T-cell (primary cell): ENCODE results near the gene RASL10B. TPM values are rescaled to one million over a fixed set of nuclear protein-coding genes. Genes with fewer than 3 reads are reported as not detected.

Source experiments
- ATAC-seq, 4 experiments: fragments of 200-7000 bp in 3 of 4; fragments of 150-1000 bp in 1 of 4; cut with Tn5 transposase; replicated peaks in 1 of 4; 1 replicate in 3 of 4; 2 replicates in 1 of 4; pipeline ENCODE4 v1.10.0; 2021; ENCODE audit warnings: moderate library complexity in 3 of 4, mild to moderate bottlenecking in 2 of 4, moderate number of reproducible peaks in 1 of 4
- CTCF ChIA-PET, 2 donors: fragments of 300-600 bp; sonication (Branson Sonifier 250); formaldehyde crosslinking; loops; one replicate each; lab custom pipeline; 2022; ENCODE audit warnings: antibody characterized with exemption in 2 of 2; lab: Charles Lee
- POLR2A ChIA-PET, 2 donors: fragments of 300-600 bp; sonication (Branson Sonifier 250); formaldehyde crosslinking; loops; one replicate each; lab custom pipeline; 2022; ENCODE audit warnings: antibody characterized with exemption in 2 of 2; lab: Charles Lee
- DNase-seq, 35 experiments: peaks; one replicate each; pipeline versions ENCODE4 v3.0.0 to v3.0.0-alpha.2; 2013 to 2023
- H3K27ac ChIP-seq: one replicate; pipeline ENCODE4 v1.5.1; 2013; ENCODE audit warnings: low read length
- H3K27me3 ChIP-seq, 2 experiments: replicated peaks in 1 of 2; 1 replicate in 1 of 2; 2 replicates in 1 of 2; pipeline versions ENCODE4 v1.6.1 to v1.7.0; 2013; ENCODE audit warnings: low read length in 1 of 2, mixed read lengths in 1 of 2; ENCODE audit not compliant: control insufficient read depth in 2 of 2, insufficient read depth in 2 of 2; ENCODE audit errors: extremely low read depth in 1 of 2
- H3K36me3 ChIP-seq, 2 donors: 1 replicate in 1 of 2; 2 replicates in 1 of 2; pipeline versions ENCODE4 v1.6.1 to v1.7.0; 2013; ENCODE audit warnings: low read length in 1 of 2; ENCODE audit not compliant: control insufficient read depth in 2 of 2, insufficient read depth in 1 of 2; ENCODE audit errors: extremely low read depth in 1 of 2
- H3K4me1 ChIP-seq, 2 experiments: 1 replicate in 1 of 2; 2 replicates in 1 of 2; pipeline versions ENCODE4 v1.6.1 to v1.7.0; 2013; ENCODE audit warnings: low read length in 2 of 2, mixed read lengths in 1 of 2; ENCODE audit not compliant: insufficient read depth in 2 of 2, control insufficient read depth in 1 of 2; ENCODE audit errors: extremely low read depth in 1 of 2
- H3K4me3 ChIP-seq, 2 donors: 1 replicate in 1 of 2; 2 replicates in 1 of 2; pipeline versions ENCODE4 v1.5.1 to v1.7.0; 2013; ENCODE audit warnings: mild to moderate bottlenecking in 2 of 2, low read length in 1 of 2, moderate library complexity in 1 of 2; ENCODE audit not compliant: control insufficient read depth in 1 of 2; ENCODE audit errors: extremely low read depth in 1 of 2
- H3K9me3 ChIP-seq: 2 replicates; pipeline ENCODE4 v1.7.0; 2013
- H3K27ac Mint-ChIP-seq, 2 donors: one replicate each; pipeline ENCODE4 v1.8.0; 2020 to 2021; ENCODE audit warnings: mild to moderate bottlenecking in 2 of 2, mixed read lengths in 2 of 2
- H3K27me3 Mint-ChIP-seq, 2 donors: one replicate each; pipeline ENCODE4 v1.8.0; 2021 to 2022; ENCODE audit warnings: mixed read lengths in 2 of 2
- H3K36me3 Mint-ChIP-seq: one replicate; pipeline ENCODE4 v1.8.0; 2021; ENCODE audit warnings: mixed read lengths
- H3K4me1 Mint-ChIP-seq, 3 donors: one replicate each; pipeline ENCODE4 v1.8.0; 2020 to 2022; ENCODE audit warnings: mixed read lengths in 3 of 3, mild to moderate bottlenecking in 1 of 3
- H3K4me3 Mint-ChIP-seq, 3 donors: one replicate each; pipeline ENCODE4 v1.8.0; 2020 to 2022; ENCODE audit warnings: mild to moderate bottlenecking in 3 of 3, mixed read lengths in 3 of 3, moderate library complexity in 3 of 3
- H3K9me3 Mint-ChIP-seq, 3 donors: one replicate each; pipeline ENCODE4 v1.8.0; 2020 to 2022; ENCODE audit warnings: mixed read lengths in 3 of 3
- WGBS: methylation state at CpG from one replicate; pipeline ENCODE4 v1.1.5; 2013; ENCODE audit warnings: missing lambda C conversion rate; ENCODE audit not compliant: insufficient coverage; 5-methylcytosine and 5-hydroxymethylcytosine counted together
- total RNA-seq, 35 experiments: library from RNA in 6 of 35; stranded (reverse) in 6 of 35; fragments of 120-200 nt in 1 of 35; gene quantifications; one replicate each; pipeline versions ENCODE4 v1.2.1 to v1.2.4 and lab custom pipeline; 2013 to 2026

Gene RASL10B
- total RNA-seq, 5 donors from 2014 or later (not counting 1 experiment from before 2014, with no cell fraction given), result 0.38 to 0.56 (median 0.39) TPM

GRCh38 chr17:35723735-35724134, 7.7 kb upstream of the RASL10B start:
- ATAC-seq (no peak), DNase-seq (no peak)
- Mint-ChIP-seq H3K9me3 (no peaks in the 10 kb centered on the region), H3K27me3 (no peaks in the 10 kb centered on the region), H3K36me3 (peaks cover 57% of the 10 kb centered on the region), H3K27ac (no peak overlapping the region), H3K4me3 (no peak overlapping the region), H3K4me1 (no peaks in the 10 kb centered on the region)
- WGBS, result 100% methylated on average over 2 of the region's 2 CpGs
- ChIA-PET CTCF (interaction anchor here in 1 of 2 donors (1.1 kb wide), 1 partner anchor 10 kb away, joined by 4 read pairs; no protein-coding TSS in a partner anchor), POLR2A (no interaction called here)
- Histone ChIP-seq H3K4me3 (no peak overlapping the region), H3K27ac (no peak overlapping the region), H3K4me1 (no peaks in the 10 kb centered on the region), H3K9me3 (no peaks in the 10 kb centered on the region), H3K36me3 (peaks cover 8 to 57% of the 10 kb centered on the region in 2 donors), H3K27me3 (no peaks in the 10 kb centered on the region)

GRCh38 chr17:35725058-35725457, 6.4 kb upstream of the RASL10B start:
- ChIA-PET POLR2A (no interaction called here), CTCF (no interaction called here)
- WGBS, result 100% methylated on average over 3 of the region's 4 CpGs
- no peaks in the 10 kb centered on the region for H3K27me3 Mint-ChIP-seq
- H3K9me3 Mint-ChIP-seq, result no peaks in the 10 kb centered on the region
- Histone ChIP-seq H3K27me3 (no peaks in the 10 kb centered on the region), H3K4me1 (peaks cover 0 to 3% of the 10 kb centered on the region in 2 experiments), H3K27ac (no peak overlapping the region), H3K4me3 (no peak overlapping the region), H3K36me3 (peaks cover 8 to 50% of the 10 kb centered on the region in 2 donors), H3K9me3 (no peaks in the 10 kb centered on the region)
- no peak overlapping the region for H3K27ac Mint-ChIP-seq
- peaks cover 52% of the 10 kb centered on the region for H3K36me3 Mint-ChIP-seq
- no peak overlapping the region for H3K4me3 Mint-ChIP-seq
- no peak for ATAC-seq
- no peak for DNase-seq
- peaks cover 3 to 9% (median 6%) of the 10 kb centered on the region in 3 donors for H3K4me1 Mint-ChIP-seq

GRCh38 chr17:35725802-35726126, 5.7 kb upstream of the RASL10B start:
- Histone ChIP-seq H3K9me3 (no peaks in the 10 kb centered on the region), H3K27ac (no peak overlapping the region), H3K27me3 (no peaks in the 10 kb centered on the region), H3K4me3 (no peak overlapping the region), H3K36me3 (peaks cover 8 to 48% of the 10 kb centered on the region in 2 donors), H3K4me1 (peaks cover 3 to 10% of the 10 kb centered on the region in 2 experiments)
- no CpG with 5 or more reads among the region's 2 CpGs for WGBS
- Mint-ChIP-seq H3K9me3 (no peaks in the 10 kb centered on the region), H3K27me3 (no peaks in the 10 kb centered on the region), H3K27ac (no peak overlapping the region), H3K4me3 (no peak overlapping the region), H3K4me1 (peaks cover 10 to 16% (median 13%) of the 10 kb centered on the region in 3 donors), H3K36me3 (peaks cover 54% of the 10 kb centered on the region)
- POLR2A ChIA-PET, result interaction anchor here in 1 of 2 donors (0.6 kb wide), 1 partner anchor 923 kb away, joined by 3 read pairs; no protein-coding TSS in a partner anchor
- ATAC-seq (no peak), DNase-seq (no peak)
- CTCF ChIA-PET, result no interaction called here

- Mint-ChIP-seq H3K27me3 (no peaks in the 10 kb centered on the region), H3K4me1 (peaks cover 16 to 22% (median 19%) of the 10 kb centered on the region in 3 donors), H3K9me3 (no peaks in the 10 kb centered on the region), H3K27ac (no peak overlapping the region), H3K36me3 (peaks cover 52% of the 10 kb centered on the region), H3K4me3 (no peak overlapping the region)
- Histone ChIP-seq H3K4me1 (peaks cover 8 to 15% of the 10 kb centered on the region in 2 experiments), H3K4me3 (no peak overlapping the region), H3K36me3 (peaks cover 8 to 44% of the 10 kb centered on the region in 2 donors), H3K9me3 (no peaks in the 10 kb centered on the region), H3K27me3 (no peaks in the 10 kb centered on the region), H3K27ac (no peak overlapping the region)
- CTCF ChIA-PET, result interaction anchor here in 1 of 2 donors (0.6 kb wide), 1 partner anchor 531 kb away, joined by 3 read pairs; no protein-coding TSS in a partner anchor
- 97% methylated on average over 3 of the region's 6 CpGs for WGBS
- POLR2A ChIA-PET, result interaction anchor here (0.6 to 0.7 kb wide), 3 partner anchors 7 to 924 kb away, joined by 3 to 7 read pairs (median 5); no protein-coding TSS in a partner anchor
- DNase-seq (no peak), ATAC-seq (no peak)
Observed at GRCh38 chr17:35726127-35726952, 5.1 kb upstream of the RASL10B start.

- peaks cover 8 to 19% of the 10 kb centered on the region in 2 experiments for H3K4me1 ChIP-seq
- DNase-seq (no peak), ATAC-seq (no peak)
- Mint-ChIP-seq H3K4me3 (no peak overlapping the region), H3K27me3 (no peaks in the 10 kb centered on the region), H3K9me3 (no peaks in the 10 kb centered on the region), H3K36me3 (peaks cover 48% of the 10 kb centered on the region), H3K4me1 (peaks cover 16 to 23% (median 20%) of the 10 kb centered on the region in 3 donors), H3K27ac (no peak overlapping the region)
- ChIA-PET CTCF (interaction anchor here in 1 of 2 donors (0.6 kb wide), 1 partner anchor 531 kb away, joined by 3 read pairs; no protein-coding TSS in a partner anchor), POLR2A (interaction anchor here (0.6 to 0.7 kb wide), 2 partner anchors 8 kb away, joined by 5 to 7 read pairs; no protein-coding TSS in a partner anchor)
- H3K4me3 ChIP-seq, result no peak overlapping the region
- H3K36me3 ChIP-seq, result peaks cover 5 to 44% of the 10 kb centered on the region in 2 donors
- 93% methylated on average over 2 of the region's 5 CpGs for WGBS
- no peaks in the 10 kb centered on the region for H3K9me3 ChIP-seq
- H3K27me3 ChIP-seq, result no peaks in the 10 kb centered on the region
- H3K27ac ChIP-seq, result no peak overlapping the region
Observed at GRCh38 chr17:35726953-35727460, 4.4 kb upstream of the RASL10B start.

GRCh38 chr17:35727635-35728034, 3.8 kb upstream of the RASL10B start:
- H3K9me3 ChIP-seq, result no peaks in the 10 kb centered on the region
- POLR2A ChIA-PET, result no interaction called here
- WGBS, result 100% methylated on average over 2 of the region's 5 CpGs
- H3K4me3 ChIP-seq, result no peak overlapping the region
- ATAC-seq (no peak), DNase-seq (no peak)
- peaks cover 3 to 40% of the 10 kb centered on the region in 2 donors for H3K36me3 ChIP-seq
- Mint-ChIP-seq H3K4me1 (peaks cover 22 to 28% (median 26%) of the 10 kb centered on the region in 3 donors), H3K9me3 (no peaks in the 10 kb centered on the region), H3K27ac (no peak overlapping the region), H3K4me3 (no peak overlapping the region), H3K36me3 (peaks cover 48% of the 10 kb centered on the region), H3K27me3 (no peaks in the 10 kb centered on the region)
- H3K27ac ChIP-seq, result no peak overlapping the region
- peaks cover 8 to 21% of the 10 kb centered on the region in 2 experiments for H3K4me1 ChIP-seq
- H3K27me3 ChIP-seq, result no peaks in the 10 kb centered on the region
- CTCF ChIA-PET, result interaction anchor here (0.5 to 0.9 kb wide), 3 partner anchors 36 to 1163 kb away, joined by 3 to 7 read pairs (median 5); no protein-coding TSS in a partner anchor
